NB4 (cell line): ENCODE results near the gene IKZF4.

ENCODE experiments used
- DNase-seq: peaks from one replicate; pipeline ENCODE4 v3.0.0; 2010; ENCODE audit warnings: low read depth
- H3K4me3 ChIP-seq: one replicate; pipeline ENCODE4 v1.5.1; 2011; ENCODE audit warnings: mild to moderate bottlenecking, low read depth, low read length, moderate library complexity
- CTCF ChIP-seq: IDR thresholded peaks from one replicate; pipeline ENCODE4 v1.5.1; 2012; ENCODE audit warnings: low read depth, low read length
- MAX ChIP-seq: IDR thresholded peaks from 2 replicates; pipeline ENCODE4 v1.6.1; 2011; ENCODE audit warnings: low read depth, low read length
- MYC ChIP-seq: IDR thresholded peaks from 2 replicates; pipeline ENCODE4 v1.6.1; 2011; ENCODE audit warnings: low read depth, low read length
- POLR2A ChIP-seq: IDR thresholded peaks from 2 replicates; pipeline ENCODE4 v1.6.1; 2011; ENCODE audit warnings: mild to moderate bottlenecking; ENCODE audit not compliant: insufficient read length; ENCODE audit errors: extremely low read depth

IKZF4 gene

GRCh38 chr12:56007564-56008559, 13.0 kb upstream of the IKZF4 start:
- no peak for TF ChIP-seq MYC
- peak; percentile 41 for DNase-seq
- peak overlapping the region; percentile 60 for H3K4me3 ChIP-seq

GRCh38 chr12:56010111-56010570, 10.7 kb upstream of the IKZF4 start:
- TF ChIP-seq POLR2A, result no peak
- no peak for TF ChIP-seq CTCF
- TF ChIP-seq MYC, result no peak
- no peak for TF ChIP-seq MAX
- no peak overlapping the region for H3K4me3 ChIP-seq
- DNase-seq, result no peak

GRCh38 chr12:56011509-56012090, 9.2 kb upstream of the IKZF4 start:
- DNase-seq, result no peak
- TF ChIP-seq MAX (no peak), MYC (no peak), CTCF (no peak), POLR2A (no peak)
- no peak overlapping the region for H3K4me3 ChIP-seq

- no peak overlapping the region for H3K4me3 ChIP-seq
- TF ChIP-seq CTCF (no peak), MAX (no peak), POLR2A (no peak), MYC (no peak)
- no peak for DNase-seq
These were observed 7.4 kb upstream of the IKZF4 start for GRCh38 chr12:56013482-56013881.

- TF ChIP-seq CTCF (no peak), MYC (no peak), MAX (no peak), POLR2A (no peak)
- no peak for DNase-seq
- H3K4me3 ChIP-seq, result no peak overlapping the region
These were observed 6.6 kb upstream of the IKZF4 start for GRCh38 chr12:56014205-56014604.

- DNase-seq, result no peak
- no peak overlapping the region for H3K4me3 ChIP-seq
- TF ChIP-seq MYC (no peak), MAX (no peak)
These were observed 3.7 kb upstream of the IKZF4 start for GRCh38 chr12:56017181-56017580.
